Spleen (tissue), 7 donors: Measurements from ENCODE around the gene DRGX.

Source experiments
- CTCF ChIP-seq, 11 experiments: fragments of 200-600 bp in 7 of 11; fragments of 450-650 bp in 4 of 11; sonication (generic) in 4 of 11; IDR thresholded peaks in 8 of 11; conservative IDR thresholded peaks in 3 of 11; 1 replicate in 7 of 11; 2 replicates in 4 of 11; pipeline versions ENCODE4 v1.4.0 to v1.8.0; 2016 to 2021; ENCODE audit warnings: antibody characterized with exemption in 11 of 11, inconsistent platforms in 4 of 11, mild to moderate bottlenecking in 1 of 11
- POLR2A ChIP-seq, 3 donors: fragments of 450-650 bp; IDR thresholded peaks; one replicate each; pipeline ENCODE4 v1.5.1; 2017; ENCODE audit warnings: antibody characterized with exemption in 3 of 3, mild to moderate bottlenecking in 1 of 3
- POLR2AphosphoS5 ChIP-seq, 3 donors: sonication (generic); formaldehyde crosslinking; IDR thresholded peaks; one replicate each; pipeline ENCODE4 v1.5.1; 2017; ENCODE audit warnings: antibody characterized with exemption in 3 of 3
- donor health status: DM: no; HTN: no; CAD: no; lungs with moderate emphysema.
- donor health status: DM: no; HTN: no; CAD: no.
- donor health status: DM: no; HTN: no; CAD: no.

- no peak for TF ChIP-seq CTCF (IDR thresholded peaks at IDR 0.05 in 8 of 11, conservative IDR thresholded peaks at IDR 0.05 in 3 of 11)
- no peak for TF ChIP-seq POLR2AphosphoS5 (IDR thresholded peaks at IDR 0.05)
- no peak for TF ChIP-seq POLR2A (IDR thresholded peaks at IDR 0.05)
Measured at GRCh38 chr10:49325131-49325915, 70.6 kb downstream of the DRGX start.
